OCI-LY1 (cell line): ENCODE measurements around the gene HSD3B2.

ENCODE experiments used
- CTCF ChIP-seq: fragments of 200-600 bp; sonication (generic), shearing (Covaris generic); IDR thresholded peaks from 2 replicates; pipeline ENCODE4 v1.5.1; 2017; ENCODE audit warnings: mild to moderate bottlenecking, antibody characterized with exemption, low read length, moderate library complexity, mixed read lengths
- EZH2 ChIP-seq: fragments of 200-600 bp; sonication (generic), shearing (Covaris generic); IDR thresholded peaks from 2 replicates; pipeline ENCODE4 v1.8.0; 2017; ENCODE audit warnings: borderline replicate concordance, mixed run types, mild to moderate bottlenecking, antibody characterized with exemption, low read length, moderate library complexity, mixed read lengths

GRCh38 chr1:119404736-119405135, 10.2 kb upstream of the HSD3B2 start:
- no peak for TF ChIP-seq CTCF
- TF ChIP-seq EZH2, result no peak
